Activated T-cell treated with anti-CD3 and anti-CD28 coated beads, Interleukin-2, amount 50 U/mL, for 48 hours (primary cell): ENCODE results near the gene GULP1.

Experiments
- DNase-seq, 2 experiments: peaks; one replicate each; pipeline ENCODE4 v3.0.0-alpha.2; 2020

GULP1 gene

DNA sequence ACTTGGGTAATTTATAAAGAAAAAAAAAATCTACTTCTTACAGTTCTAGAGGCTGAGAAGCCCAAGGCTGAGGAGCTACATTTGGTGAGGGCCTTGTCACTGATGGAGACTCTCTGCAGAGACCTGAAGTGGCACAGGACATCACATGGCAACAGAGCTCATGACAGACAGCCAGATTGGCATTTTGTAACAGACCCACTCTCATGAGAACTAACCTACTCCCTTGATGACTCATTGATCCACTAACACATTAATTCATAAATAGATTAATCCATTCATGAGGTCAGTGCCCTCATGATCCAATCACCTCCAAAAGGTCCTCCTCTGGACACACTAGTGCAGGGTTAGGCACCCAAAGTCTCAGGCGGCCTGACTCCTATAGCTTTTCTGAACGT, 318.4 kb downstream of the GULP1 start:
- DNase-seq: no peak

DNA sequence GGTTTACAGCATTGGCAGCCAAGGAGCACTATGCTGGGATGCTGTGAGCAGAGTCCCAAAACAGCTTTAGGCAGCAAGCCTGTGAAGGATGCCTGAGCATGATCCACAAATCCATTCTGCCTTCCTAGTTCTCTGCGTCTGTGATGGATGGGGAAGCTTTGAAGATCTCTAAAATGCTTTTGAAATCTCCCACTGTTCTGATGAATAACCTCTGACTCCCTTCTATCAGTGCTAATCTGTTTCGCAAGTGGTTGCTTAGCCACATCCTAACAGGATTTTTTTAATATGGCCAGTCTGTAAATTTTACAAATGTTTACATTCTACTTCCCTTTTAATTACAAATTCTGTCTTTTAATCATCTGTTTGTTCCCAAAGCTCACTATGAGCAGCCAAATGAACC, 319.2 kb downstream of the GULP1 start:
- no peak for DNase-seq

DNA sequence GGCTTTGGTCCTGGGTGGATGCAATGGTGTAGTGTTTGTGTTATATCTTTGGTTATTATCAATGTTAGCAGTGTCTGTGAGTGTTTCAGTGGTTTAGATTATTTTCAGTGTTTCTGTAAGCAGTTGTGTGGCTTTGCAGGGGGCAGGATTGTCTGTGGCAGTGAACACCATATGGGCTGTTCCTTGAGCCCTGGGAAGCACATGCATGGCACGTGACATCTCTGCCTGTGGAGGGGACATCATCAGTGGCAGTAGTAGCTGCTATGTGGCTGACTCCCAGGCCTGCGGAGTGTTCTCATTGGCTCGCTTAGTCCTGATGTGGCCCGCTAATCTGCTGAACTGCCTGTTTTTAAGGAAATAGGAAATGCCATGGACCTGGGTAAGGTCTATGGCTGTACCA, 327.5 kb downstream of the GULP1 start:
- DNase-seq: no peak

- DNase-seq: no peak
Measured at GRCh38 chr2:188620916-188621315, 329.2 kb downstream of the GULP1 start.

- DNase-seq: no peak
Measured at GRCh38 chr2:188622601-188623260, 331.1 kb downstream of the GULP1 start.

DNA sequence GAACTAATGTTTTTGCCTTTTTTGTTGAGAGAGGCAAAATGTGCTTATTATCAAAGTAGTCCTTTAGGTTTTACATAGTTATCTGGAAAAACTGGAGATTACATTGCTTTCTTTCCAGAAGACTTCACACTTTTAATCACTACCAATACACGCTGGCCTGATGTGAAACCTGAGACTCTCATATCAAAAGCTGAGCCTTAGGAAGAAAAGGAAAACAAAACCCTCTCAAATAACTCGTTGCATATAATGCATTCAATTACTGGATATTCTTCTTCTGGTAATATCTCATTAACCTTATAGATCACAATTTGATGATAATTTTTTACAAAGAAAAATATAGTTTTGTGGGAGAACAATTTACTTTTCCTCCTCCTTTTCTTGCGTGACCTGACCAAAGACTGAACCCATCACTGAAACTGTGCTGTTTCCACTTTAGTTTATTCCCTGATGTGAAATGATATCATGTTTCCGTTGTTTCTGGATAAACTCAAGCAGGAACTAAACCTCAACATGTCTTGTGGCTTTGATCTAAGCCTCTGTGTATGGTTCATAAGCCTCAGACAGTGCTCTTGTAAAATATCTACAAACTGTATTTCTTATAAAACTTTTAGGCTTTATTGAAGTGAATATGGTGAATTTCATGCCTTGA, 332.4 kb downstream of the GULP1 start:
- DNase-seq: no peak

DNA sequence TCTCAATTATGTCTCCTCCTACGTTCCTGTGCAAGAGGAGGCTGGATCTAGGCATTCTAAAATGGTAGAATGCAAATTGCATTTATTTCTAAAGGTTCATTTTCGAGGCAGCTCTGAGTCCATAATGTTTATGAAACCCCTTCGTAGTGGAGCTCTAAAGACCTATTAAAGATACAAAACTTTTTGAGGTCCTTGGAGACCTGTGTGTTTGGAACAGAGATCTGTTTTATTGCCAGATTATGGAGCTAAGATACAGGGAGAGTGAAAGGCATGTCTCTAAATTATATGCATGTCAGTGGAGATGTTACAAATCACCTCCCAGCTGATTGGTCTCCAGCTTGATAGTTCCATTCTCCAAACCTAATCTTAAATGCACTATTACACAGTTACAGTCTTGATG, 335.8 kb downstream of the GULP1 start:
- DNase-seq: no peak

DNA sequence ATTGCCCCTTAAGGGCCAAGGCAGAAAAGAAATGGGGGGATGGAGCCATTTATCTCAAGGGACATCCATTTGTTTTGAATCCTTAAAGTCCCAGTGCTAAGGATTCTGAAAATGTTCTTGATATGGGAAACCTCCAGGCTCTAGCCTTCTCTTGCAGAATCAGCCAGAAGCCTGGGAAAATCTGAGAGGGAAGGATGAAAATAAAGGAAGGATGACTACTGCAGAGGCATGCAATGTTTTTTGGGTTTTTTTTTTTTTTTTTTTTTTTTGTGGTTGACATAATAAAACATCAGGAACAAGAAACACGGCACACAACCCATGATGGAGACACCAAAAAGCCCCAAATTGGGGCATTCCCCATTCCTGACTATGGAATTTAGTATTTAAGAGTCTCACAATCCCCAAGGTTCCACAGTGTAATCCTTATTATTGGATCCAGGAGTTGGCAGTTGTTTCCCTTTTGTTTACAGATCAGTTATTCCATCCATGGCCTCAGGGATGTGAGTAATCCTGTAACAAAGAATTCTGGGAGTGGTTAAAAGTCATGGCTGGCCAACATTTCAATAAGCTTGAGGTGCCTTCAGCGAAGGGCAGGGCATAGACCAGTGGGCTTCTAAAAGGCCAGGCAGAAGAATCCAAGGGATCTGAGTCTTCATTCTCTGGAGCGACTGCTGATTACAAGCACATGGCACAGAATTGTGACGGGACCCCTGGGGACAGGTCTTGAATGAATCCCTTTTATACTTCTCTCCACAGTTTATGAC, 337.5 kb downstream of the GULP1 start:
- no peak for DNase-seq

- no peak for DNase-seq
Measured at GRCh38 chr2:188629753-188630527, 338.3 kb downstream of the GULP1 start.

DNA sequence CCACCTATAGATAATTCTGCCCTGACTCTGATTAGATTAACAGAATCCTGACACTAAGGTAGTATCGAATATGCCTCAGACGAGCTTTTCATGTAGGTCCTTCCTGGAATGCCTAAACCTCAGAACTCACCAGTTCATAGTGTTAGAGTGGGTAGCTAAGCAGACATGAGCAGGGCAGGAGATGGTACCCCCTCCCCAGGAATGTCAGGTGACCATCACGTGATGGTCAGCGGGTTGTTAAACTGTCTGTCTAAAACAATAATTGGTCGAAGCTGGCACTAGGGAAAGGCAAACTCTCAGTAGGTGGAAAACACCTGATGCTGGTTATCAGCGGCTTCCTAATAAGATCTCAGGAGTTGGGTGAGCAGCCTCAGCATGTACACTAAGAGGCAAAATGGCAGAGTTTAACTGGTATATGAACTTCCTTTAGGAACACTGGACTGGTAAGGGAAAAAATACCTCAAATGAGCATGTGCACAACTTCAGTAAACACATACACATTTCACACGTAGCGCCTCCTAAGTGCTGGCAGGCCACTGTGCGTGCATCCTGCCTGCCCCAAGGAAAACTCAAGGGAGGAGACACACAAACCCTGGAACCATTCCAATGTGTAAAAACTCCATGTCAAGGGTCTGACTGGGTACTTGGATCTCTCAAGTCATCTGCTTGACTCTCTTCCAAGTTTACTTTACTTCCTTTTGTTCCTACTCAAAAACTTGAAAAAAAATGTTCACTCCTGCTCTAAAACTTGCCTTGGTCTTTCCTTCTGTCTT, 339.5 kb downstream of the GULP1 start:
- no peak for DNase-seq

DNA sequence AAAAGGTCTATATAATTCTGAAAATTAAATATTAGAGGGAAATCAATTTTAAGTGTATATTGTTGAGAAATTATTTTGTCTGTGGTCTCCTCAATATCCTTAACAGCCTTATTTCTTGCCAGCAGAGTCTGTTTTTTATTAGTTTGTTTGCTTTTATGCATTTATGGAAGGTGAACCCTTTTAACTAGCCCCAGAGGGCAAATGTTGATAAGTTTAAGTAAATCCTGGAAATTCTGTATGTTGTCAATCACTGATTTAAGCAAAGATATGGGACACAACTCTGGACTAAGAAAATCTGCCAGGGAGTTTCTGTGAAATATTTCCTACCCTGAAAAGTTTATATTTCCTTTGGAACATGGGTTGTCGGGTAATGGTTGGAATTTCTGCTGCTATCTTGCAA, 343.0 kb downstream of the GULP1 start:
- no peak for DNase-seq
